Activated CD8-positive, alpha-beta memory T cell treated with anti-CD3 and anti-CD28 coated beads for 24 hours (primary cell): ENCODE data around the gene LRRIQ4.
A peak's percentile ranks its signal among the peaks of the same experiment; 100 is the strongest.

ENCODE experiments used
- DNase-seq: peaks from one replicate; pipeline ENCODE4 v3.0.0-alpha.2; 2020

Gene LRRIQ4

DNA sequence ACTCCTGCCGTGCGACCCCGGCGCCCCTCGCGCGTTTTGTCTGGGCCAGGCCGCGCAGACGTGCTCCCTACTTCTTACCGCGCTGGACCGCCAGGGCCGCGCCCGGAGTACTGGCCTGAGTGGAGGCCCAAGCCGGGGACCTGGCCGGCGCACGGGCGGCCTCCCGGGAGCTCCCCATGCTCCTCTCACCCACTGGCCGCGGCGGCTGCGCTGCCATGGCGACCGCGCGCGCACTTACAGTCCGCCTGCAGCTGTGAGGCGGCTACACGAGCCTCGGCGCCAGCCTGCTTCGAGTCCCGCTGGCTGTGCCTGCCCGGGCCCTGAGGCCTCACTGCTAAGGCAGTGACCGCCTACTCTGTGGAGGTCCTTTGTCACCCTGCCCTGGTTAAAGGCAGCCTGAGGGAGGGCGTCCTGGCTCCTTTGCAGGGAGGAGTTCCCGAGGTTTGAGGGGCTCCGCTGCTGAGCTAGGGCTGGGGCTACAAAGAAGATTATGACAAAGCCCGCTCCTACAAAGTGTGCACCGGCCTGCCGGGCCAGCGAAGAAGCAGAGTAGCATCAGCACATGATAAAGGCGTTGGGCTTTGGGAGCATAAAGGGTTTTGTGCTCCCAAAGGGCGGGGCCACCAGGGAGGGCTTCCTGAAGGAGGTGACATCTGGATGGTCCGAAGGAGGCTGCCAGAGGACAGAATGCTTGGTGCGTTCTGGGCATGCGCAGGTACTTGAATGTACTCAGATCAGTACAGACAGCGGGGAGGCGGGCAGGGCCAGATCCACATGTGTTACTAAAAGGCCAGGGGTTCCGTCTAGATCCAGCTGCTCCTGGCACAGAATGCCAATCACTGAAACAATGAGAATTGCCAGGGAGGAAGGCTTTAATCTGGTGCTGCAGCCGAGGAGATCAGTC is at the start of gene LRRIQ4, which contains the start of gene LRRC34:
Gene LRRIQ4, plus strand, starts transcription at position 539 of the 904 bp plus-strand sequence. CDS start 9,052 bp downstream, outside the sequence.
Gene LRRC34, minus strand, starts transcription at position 573 of the 904 bp plus-strand sequence. Its CDS starts 356 bp downstream, at position 217.
- DNase-seq: peak; percentile 86

DNA sequence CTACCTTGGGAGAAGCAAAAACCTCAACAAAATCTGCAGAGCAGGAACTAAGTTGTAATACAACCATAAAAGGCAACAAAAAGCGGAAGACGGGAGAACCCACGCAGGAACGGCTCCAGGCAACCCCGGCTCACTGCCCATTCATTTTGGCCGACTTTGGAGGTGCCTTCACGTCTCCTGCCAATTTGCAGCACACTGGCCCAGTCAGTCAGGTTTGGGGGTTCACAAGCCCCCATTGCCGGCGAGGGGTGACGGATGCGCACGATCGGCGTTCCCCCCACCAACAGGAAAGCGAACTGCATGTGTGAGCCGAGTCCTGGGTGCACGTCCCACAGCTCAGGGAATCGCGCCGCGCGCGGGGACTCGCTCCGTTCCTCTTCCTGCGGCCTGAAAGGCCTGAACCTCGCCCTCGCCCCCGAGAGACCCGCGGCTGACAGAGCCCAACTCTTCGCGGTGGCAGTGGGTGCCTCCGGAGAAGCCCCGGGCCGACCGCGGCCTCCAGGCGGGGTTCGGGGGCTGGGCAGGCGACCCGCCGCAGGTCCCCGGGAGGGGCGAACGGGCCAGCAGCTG is 48.3 kb upstream of the LRRIQ4 start:
- peak; percentile 91 for DNase-seq

DNA sequence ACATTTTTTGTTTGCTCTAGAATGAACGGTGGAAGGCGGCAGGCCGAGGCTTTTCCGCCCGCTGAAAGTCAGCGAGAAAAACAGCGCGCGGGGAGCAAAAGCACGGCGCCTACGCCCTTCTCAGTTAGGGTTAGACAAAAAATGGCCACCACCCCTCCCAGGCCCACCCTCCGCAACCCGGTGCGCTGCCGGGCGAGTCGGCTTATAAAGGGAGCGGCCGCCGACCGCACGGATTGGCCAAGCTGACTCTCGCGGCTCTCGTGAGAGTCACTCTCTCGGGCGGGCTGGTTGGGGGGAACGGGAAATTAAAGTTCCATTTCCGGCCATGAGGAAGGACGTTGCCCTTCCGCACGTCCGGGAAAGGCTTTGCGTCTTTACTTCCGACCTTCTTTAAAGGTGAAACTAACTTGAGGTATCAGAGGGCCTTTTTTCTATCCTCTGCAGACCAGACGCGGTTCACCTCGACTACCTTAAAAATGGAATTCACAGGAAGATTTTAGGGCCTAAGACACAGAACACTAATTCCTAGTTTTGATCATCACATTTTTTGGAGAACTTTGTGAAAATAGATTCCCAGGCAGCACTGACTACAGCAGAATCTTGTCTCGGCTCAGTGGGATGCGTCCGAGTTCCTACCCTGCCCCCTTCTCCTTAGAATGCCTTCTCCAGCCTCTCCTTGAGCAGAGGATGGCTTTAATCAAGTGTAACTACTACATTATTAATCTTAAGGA is 47.6 kb upstream of the LRRIQ4 start, which contains the start of gene TERC:
Gene TERC, minus strand, starts transcription at position 179 of the 731 bp plus-strand sequence.
- peak; percentile 96 for DNase-seq

DNA sequence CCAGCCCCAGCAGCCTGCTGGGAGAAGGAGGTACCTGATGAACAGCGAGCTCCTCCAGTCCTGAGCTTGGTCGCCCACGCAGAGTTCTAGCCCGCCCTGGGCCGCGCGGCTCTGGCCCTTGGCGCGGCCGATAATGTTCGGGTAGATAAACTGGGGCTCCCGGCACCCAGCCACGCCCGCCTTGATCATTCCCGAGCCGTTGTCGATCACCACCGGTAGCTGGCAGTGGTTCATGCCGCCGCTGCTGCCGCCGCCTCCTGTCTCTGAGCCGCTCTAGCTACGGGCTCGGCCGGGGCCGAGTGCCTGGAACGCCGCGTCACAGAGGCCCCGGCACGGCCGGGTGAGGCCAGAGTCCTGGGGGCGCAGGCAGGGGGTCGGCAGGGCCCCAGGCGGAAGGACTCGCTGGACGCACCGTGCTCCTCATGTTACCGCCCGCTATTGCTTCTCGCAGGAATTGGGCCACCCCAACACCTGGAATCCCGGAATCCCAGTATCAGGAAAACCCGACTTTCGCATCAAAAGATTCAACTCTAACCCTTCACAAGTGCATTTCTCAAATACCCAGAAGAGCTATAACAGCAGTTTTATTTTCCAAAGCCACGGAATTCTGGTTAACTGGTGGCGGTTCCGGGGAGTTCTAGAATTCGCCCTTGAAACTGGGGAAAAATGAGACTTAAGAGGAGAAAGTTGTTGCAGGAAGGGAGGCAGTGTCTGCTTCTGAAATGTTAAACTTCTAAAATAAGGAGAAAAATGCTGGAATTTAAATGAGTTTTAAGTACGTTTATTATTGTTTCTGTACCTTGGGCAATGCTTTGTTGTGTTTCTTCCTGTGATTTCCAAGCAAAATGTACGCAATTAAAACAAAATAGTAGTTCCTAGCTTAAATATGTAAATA is 43.1 kb upstream of the LRRIQ4 start, which contains the start of gene ACTRT3:
Gene ACTRT3, minus strand, starts transcription at position 275 of the 895 bp plus-strand sequence. Its CDS starts 41 bp downstream, at position 234.
- DNase-seq: peak; percentile 87

DNA sequence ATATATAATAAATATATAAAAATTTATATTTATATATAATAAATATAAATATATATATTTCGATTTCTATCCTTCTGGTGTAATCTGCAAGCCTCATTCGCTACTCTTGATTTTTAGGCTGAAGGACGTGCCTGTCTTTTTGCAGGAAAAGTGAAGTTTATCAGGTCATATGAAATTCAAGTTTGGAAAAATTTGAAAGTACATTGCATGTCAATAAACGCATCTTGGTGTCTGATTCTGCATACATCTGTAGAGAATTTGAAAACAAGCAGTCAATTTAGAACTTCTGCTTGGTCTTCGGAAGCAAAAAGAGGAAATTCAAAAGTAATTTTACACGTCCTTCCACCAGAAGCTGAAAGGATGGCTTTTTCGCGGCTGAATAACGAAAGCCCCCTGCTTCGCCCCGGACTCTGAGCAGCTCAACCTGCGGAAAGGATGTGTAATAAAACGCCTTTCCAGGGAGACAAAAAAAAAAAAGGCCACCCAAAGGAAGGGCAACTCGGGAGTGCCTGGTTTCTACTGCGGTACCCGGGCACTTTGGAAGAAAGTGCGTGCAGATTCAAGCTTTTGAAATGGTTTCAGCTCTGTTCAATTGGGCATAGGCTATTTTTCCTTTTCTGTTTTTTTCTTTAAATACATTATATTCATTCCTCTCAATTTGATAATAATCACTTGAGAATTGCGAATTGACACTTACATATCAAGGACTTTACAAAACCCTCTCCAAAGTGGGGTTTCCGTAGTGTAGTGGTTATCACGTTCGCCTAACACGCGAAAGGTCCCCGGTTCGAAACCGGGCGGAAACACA is 41.0 kb upstream of the LRRIQ4 start:
- DNase-seq: peak; percentile 81

DNA sequence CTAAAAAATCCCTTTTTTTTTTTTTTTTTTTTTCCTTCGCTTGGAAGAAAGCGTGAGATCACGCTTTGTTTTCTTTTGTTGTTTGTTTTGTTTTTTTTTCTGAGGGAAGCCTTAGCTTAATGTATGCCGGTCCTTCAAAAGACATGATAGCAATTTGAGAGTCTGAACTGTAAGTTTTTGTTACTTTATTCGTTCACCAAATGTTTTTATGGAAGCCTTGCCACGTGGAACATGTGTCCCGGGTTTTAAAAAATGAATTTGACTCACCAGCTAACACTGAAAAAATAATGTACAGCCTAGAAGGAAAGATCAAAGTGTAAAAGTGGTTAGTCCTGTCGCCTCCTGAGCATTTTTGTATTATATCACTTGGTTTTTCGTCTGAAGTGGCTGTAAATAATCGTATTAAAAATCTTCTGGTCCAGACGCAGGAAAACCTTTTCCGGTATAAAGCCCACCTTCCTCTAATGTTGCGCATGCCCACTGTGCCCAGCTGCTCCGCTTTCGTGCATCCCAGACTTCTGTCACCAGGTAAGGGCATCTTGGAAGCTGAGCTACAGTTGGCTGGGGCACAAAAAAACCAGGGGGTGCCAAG is 40.3 kb upstream of the LRRIQ4 start:
- DNase-seq: peak; percentile 88

DNA sequence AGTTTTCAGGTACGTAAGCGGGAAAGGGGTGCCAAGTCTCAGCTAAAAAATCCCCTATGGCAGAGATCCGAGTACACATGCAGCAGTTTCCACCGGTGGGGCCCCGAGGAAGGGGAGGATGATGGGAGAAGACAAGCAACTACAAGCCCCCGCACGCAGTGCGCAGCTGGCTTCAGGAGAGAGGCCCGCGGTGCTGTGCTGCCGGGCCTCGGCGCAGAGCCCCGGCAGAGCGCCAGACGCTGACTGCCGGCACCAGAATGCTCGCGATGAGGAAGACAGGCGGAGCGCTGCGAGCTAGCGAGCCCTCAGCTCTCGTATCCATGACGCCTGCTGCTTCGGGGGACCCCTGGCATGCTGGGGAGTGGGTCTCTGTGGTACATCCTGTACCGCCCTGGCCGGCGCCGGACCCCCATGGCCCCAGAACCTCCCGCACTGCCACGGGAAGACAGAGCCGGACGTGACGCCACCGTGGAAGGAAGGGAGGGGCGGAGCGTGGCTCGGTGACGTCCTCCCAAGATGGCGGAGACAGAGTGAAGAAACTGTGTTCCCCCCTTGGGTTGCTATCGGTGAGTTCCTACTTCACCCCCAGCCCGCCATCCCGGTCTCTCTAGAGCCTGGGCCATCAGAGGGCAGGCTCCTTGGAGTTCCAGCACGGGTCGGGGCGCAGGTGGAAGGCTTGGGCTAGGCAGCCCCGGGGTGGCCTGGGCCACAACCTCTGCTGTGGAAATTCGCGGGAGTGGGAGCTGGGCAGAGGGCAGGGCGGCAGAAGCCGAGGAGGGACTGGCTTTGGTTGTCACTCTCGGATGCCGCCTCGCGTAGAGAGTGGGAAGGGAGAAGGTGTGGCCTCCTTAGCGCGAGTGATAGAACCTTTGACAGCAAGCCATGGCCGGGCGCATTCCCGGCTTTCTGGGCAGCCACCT is 39.5 kb upstream of the LRRIQ4 start, which contains the start of gene MYNN:
Gene MYNN, plus strand, starts transcription at position 500 of the 920 bp plus-strand sequence. CDS start 900 bp downstream, outside the sequence.
- peak; percentile 97 for DNase-seq

DNA sequence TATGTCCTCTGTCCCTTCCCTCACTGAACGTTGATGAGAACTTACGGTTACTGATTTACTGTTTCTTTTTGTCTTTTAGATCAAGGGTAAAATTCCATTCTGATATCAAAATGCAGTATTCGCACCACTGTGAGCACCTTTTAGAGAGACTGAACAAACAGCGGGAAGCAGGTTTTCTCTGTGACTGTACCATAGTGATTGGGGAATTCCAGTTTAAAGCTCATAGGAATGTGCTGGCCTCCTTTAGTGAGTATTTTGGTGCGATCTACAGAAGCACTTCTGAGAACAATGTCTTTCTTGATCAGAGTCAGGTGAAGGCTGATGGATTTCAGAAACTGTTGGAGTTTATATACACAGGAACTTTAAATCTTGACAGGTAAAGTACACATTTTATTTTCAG is 38.5 kb upstream of the LRRIQ4 start:
- no peak for DNase-seq

DNA sequence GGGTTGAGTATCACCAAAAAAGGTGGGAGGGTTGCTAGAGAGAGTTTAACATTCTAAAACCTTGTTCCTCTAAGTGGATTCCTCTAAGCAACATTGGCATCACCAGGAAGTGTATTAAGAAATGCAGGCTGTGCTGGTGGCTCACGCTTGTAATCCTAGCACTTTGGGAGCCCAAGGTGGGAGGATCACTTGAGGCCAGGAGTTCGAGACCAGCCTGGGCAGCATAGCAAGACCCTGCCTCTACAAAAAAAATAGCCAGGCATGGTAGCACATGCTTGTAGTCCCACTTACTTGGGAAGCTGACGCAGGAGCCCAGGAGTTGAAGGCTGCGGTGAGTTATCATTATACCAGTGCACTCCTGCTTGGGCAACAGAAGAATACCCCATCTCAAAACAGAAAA is 34.8 kb upstream of the LRRIQ4 start:
- no peak for DNase-seq

DNA sequence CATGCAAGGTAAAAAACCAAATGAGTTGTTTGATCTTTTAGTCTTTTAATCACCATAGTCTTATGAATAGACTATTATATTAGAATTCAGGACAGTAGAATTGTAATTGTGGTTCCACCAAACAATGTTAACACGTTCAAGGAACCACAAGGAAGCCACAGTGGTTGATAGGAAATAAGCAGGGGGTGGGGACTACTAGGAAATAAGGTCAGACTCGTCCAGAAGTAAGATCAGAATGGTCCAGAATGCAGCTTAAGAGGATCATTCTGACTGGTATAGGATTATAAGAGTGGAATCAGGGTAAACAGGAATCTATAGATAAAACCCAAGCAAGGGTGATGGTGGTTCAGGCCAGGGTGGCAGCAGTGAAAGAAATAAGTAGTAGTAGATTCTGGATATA is 31.9 kb upstream of the LRRIQ4 start:
- no peak for DNase-seq

DNA sequence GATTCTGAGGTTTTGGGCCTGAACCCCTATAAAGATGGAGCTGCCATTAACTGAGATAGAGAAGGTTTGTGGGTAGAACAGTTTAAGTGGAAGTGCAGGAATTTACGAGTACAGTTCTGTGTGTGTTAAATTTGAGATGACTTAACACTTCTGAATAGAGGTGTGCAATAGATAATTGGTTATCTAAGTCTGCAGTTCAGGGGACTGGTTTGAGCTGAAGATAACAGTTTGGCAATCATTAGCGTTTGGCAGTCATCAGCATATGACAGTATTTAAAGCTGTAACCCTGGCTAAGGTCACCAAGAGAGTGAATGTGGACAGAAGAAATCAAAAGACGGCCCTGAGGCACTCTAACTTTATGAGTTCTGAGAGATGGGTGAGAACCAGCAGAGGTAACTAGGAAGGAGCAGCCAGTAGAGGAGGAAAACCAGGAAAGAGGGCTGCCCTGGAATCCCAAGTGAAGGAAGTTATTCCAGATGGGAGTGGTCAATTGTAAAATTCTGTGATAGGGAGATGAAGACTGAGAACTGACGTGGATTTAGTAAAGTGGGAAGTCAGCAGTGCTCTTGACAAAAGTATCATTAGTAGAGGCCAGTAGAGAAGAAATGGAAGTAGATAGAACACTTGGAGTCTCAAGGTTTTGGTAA is 31.3 kb upstream of the LRRIQ4 start:
- DNase-seq: no peak

DNA sequence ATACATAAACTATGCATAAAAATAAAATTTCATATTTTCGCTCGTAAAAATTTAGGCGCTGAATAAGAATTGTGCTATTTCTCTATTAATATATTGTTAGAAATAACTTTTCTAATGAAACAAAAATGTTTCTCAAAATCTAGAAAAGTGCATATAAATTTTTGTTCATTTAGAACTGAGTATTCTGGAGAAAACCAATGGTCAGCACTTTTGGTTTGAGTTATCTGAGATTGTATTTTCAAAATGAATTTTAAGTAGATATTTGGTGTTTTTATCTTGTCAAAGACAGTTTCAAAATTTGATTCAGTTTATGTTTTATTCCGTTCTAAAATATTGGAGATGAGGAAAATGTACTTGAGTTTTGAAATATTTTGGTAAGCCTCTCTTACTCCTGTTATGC is 25.6 kb upstream of the LRRIQ4 start:
- DNase-seq: no peak

DNA sequence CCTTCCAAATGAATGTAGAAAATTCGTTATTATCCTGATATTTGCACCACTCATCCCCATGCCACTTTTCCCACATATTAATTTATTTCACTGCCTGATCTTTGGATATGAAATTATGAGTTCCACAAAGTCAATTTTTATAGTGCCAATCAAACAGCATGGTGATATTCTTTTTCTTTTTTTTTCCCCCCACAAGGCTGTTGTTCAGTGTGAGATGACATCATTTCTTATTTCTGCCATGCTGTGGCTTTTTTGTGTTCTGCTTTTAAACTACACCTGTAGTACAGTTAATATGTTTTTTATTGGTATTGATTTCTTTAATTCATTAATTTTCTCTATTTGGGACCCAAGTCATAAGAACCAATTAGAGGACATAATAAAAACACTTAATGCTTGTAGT is 24.9 kb upstream of the LRRIQ4 start:
- no peak for DNase-seq

DNA sequence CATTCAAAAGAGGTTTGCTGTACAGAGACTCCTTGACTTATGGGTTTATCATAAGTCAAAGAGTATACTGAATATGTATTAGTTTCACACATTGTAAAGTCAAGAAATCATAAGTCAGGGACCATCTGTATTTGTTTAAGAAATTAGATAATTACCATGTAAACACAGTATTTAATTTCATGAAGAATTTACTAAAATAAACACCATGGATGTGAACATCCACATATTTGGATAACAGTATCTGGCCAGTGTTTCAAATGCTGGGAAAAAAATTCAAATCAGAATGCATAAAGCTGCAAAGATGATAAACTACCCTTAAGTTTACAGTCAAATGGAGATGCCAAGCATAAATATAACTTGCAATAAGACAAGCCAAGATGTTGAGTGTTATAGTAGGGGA is 22.5 kb upstream of the LRRIQ4 start:
- no peak for DNase-seq

DNA sequence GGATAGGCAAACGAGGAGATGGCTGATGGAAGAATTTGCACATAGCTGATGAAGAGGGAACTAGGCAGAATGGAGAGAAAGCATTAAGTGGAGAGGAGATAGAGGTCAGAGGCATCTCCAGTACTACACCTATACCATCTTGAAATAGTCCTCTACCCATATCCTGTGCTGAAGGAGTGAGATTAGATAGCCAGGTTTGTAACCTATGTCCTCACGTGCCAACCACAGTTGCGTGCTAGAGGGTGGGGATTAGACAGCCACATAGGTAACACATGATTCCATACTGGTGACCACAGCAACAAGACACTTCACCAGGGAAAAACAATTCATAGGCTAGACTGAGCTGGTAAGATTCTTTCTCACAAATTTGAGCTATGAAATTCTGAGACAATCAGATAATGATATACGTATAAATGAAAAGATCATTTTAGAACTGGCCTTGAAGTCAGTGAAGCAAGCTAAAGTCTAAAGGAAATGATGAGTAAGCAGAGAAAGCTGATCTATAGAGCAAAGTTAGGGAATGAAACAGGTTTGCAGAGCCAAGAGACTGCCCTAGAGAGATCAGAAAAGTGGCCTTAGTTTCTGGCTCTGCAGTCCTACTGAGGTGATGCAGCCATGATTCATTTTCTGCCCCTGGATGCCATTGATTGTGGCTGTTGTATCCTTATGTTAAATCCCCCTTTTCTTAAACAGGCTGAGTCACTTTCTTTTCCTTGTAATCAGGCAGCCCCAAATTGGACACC is 21.8 kb upstream of the LRRIQ4 start:
- no peak for DNase-seq

DNA sequence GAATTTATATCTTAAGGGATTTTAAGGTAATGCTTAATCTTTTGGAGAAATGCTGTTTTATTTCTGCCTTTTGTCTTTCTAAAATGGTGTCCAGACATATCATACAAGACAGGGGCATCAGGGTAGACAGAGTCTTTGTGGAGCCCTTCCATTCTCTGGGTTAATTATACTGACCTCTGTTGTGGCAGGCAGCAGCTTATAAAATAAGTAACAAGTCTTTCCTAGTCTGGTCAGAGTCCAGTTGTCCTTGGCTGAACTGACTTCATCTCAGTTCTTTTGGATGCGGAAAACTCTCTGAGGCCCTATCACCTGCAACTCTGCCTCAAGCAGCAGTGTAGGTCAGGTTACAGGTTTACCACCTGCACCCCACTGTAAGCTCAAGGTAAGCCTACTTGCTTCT is 20.3 kb upstream of the LRRIQ4 start:
- DNase-seq: no peak

DNA sequence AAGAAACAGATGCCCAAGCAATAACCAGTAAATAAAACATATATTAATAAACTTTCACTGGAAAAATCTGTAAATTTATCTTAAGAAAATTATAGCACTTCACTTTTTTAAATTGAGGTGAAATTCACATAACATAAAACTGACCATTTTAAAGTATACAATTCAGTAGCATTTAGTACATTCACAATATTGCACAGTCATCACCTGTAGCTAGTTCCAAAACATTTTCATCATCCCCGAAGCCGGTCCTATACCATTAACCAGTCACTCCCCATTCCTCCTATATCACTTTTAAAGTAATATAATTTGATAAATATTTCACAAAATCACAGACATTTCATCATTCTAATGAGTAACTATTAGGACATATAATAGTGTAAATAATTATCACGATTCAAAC is 8.0 kb upstream of the LRRIQ4 start:
- DNase-seq: no peak

DNA sequence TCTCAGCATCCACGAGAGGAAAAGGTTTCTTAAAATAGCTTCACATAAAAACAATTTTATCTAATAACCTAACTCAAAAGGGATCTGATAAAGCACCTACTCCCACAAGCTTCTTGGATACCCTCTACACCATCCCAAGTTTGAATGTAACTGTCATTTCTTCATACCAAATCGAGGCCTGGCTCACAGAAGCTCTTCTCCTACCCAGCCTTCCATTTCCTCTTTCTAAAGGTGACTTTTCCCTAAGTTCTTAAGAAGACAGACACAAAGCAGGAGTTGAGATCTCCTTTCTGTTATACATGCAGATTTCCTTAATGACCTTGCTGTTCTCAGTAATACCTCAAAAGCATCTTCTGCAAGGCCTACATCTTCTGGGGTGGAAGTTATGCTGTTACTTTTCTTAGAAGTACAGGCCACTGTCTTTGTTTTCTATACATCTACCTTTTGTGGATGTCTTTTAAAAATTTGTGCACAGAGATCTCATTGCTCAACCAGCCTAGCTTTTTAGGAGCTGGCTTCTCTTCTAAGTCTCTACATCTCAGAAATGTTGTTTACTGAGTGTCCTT is 3.4 kb upstream of the LRRIQ4 start:
- DNase-seq: no peak
